NCI-H2107 (cell line): Measurements from ENCODE around the gene PEX5L.
"Not testable (repeated sequence)": the region's sequence is repeated elsewhere in the genome, so short reads cannot be mapped to it uniquely, and the experiment has no call there.

Experiments
- DNase-seq: peaks from one replicate; lab custom pipeline; 2025; lab: John Stamatoyannopoulos, UW

PEX5L gene

DNA sequence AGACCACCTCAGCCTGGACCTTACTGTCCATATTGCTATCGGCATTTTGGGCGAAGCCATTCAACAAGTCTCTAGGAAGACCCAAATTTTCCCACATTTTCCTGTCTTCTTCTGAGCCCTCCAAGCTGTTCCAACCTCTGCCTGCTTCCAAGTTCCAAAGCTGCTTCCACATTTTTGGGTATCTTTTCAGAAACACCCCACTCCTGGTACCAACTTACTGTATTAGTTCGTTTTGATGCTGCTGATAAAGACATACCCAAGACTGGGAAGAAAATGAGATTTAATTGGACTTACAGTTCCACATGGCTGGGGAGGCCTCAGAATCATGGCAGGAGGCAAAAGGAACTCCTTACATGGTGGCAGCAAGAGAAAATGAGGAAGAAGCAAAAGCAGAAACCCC lies 28.4 kb downstream of the PEX5L start:
- not testable (repeated sequence) for DNase-seq

DNA sequence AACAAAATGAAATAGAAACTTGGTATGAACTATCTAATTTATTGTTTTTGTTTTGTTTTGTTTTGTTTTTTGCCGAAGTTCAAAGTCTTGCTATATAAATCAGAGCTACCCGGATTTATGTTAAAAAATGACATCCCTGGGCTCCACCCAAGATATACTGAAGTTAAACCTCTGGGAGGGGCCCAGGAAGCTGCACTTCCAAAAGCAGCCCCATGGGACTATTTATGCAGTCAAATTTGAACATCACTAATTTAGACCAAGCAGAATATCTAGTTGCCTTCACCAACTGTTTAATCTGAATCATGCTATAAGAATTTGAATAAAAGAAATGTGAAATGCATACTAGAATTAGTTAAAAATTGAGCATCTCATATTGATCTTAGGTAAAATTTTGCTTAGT lies 32.2 kb downstream of the PEX5L start:
- DNase-seq, result no peak

DNA sequence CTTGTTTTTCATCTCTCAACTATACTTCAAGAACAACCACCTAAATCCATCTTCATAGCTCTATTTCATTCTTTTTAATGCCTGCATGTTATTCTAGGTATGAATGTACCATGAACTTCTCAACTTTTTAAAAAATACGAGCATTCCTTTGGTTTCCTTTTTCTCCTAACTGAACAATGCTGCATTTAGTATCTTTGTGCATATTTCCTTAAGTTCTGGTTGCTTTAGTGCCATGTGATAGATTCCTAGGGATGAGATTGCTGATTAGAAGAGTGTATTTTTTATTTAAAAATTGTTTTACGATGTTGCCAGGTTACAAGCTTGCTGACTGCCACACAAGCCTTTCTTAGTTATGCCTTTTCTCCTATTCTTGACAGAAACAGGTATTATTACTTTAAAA lies 34.7 kb downstream of the PEX5L start:
- DNase-seq, result no peak

DNA sequence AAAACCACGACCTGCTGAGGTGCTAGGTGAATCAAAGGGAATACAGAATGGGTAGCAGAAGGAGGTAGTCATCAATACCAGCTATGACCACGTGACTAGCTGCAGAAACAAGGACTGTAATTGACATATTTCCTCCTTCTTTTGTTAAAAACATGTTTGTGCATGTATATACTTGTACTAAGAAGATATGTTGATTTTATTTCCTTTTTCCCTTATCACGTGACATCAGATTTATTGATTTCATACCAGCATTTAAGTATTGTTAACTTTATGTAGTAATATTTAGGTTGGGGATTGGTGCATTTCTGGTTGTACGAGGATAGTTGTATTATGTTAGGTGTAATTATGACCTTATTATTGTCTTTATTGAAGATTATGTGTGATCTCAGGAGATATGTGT lies 36.2 kb downstream of the PEX5L start:
- DNase-seq, result no peak

DNA sequence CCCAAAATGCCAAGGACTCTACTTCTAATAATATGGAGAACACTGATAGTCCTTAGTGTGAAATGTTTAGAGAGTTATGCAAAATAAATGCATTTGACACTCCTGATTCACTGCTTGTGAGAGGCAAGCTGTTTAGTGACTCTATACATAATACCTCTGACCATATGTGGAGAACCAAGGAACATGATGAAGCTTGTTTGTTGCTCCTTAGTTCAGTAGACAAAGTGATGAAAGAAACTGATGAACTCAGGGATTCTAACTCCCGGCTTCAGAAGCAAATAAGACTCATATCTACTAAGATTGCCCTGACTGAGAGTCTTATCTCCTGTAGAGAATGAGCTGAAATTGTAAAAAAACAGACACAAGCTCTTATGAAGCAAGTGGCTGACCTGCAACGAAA lies 41.3 kb downstream of the PEX5L start:
- DNase-seq, result no peak

DNA sequence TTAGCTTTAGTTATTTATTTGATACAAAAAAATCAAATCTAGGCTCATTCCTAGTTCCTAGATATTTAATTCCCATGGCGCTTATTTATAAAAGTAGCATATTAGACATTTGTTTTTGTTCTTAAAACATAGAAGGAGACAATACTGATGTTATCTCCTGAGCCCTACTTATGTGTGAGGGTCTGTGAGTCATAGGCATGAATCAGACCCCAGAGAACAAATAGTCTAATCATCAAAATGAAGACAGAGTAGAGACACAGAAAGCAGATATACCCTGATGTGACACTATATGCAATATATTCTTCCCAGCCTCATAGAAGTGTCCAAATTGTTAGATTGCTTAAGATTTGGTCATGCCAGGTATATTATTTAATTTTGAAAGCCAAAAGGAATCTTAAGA lies 44.9 kb downstream of the PEX5L start:
- no peak for DNase-seq

DNA sequence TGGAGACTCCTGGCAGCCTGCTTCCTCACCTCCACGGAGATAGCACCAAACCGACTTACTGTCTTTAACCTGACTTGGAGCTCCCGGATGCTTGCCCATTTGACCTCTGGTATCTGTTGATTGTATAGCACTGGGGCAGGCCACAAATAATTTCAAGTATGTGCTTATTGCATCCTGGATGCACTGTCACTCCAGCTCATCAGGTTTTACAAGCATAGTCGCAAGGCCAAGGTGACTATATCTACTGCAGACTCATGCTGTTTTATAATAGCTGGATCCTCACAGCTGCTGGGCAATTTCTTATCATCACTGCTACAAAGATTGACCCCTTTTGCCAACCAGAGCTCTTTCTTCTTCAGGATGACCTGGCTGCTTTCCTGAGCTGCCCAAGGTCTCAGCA lies 45.6 kb downstream of the PEX5L start:
- DNase-seq, result no peak

DNA sequence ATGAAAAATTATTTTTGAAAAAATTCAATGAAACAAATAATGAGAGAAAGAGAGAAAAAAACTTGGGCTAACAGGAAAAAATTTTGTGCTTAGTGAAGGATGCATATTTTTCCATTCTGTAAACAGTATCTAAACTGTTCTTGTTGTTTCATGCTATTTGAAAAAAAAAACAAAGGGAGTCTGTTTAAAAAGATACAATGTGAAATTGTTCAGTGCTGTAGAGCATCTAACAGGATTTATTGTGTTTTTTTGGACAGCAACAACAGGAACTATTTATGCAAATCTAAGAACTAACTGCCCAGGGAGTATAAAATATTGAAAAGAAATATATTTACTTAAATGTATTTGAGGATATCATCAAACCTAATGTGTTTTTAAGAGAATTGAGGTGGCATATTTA lies 55.1 kb downstream of the PEX5L start:
- DNase-seq, result no peak

DNA sequence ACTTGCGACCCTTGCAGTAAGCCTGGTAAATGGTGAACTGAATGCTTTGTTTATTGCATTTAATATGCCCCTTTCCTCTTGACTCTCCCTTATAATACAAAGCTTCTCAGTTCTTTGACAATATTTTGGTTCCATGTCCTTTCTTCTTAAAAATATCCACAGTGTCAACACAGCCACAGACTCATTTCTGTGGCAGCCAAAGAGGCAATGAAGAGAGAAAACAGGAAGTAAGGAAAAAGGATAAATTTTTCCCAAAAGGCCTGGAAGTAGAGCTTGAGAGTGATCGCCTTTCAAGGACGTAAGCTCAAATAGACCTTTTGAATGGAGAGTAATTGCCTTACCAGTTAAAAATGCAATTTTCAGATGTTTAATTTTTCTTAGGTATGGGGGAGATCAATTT lies 59.4 kb downstream of the PEX5L start:
- no peak for DNase-seq

DNA sequence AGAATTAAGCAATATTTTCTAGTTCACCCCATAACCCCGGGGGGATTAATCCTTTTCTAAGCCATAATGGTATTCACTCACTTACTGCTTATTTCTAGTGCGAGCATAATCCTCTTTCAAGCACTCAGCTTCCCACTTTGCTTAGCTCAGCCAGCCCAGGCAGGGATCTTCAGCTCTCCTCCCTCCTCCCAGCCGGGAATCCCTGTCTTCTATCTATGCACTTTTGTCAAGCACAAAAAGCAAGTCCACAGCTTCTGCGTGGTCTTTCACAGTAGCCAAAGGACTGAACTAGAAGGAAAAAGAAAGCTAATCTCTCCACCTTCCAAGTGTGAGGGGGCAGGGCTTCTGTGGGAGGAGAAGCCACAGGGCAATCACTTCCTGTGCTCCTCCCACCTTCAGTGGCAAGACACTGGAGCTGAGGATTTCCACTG lies 62.8 kb downstream of the PEX5L start:
- no peak for DNase-seq

DNA sequence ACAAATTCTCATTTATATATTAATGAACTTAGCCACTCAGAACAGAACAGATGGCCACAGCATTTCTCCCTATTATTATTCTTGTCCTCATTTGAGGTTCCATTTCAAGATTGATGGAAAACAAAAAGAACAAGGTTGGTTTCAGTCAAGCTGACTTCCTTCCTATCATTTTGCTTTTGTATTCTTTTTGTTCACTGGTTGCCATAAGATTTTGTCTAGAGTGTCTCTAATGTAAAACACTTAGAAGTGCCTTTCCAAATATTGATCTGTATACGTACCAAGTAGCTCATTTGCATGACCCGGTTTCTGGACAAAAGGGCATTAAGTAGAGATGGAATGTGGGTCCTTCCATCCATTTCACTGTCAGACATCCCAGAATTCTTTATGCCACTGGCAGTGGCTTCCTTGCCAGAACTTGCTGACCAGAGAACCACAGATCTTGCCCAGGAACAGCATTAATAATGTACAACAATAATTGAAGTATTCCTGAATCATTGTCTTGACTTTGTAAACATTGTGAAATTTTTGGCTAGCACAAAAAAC lies 63.8 kb downstream of the PEX5L start:
- peak; percentile 30 for DNase-seq

DNA sequence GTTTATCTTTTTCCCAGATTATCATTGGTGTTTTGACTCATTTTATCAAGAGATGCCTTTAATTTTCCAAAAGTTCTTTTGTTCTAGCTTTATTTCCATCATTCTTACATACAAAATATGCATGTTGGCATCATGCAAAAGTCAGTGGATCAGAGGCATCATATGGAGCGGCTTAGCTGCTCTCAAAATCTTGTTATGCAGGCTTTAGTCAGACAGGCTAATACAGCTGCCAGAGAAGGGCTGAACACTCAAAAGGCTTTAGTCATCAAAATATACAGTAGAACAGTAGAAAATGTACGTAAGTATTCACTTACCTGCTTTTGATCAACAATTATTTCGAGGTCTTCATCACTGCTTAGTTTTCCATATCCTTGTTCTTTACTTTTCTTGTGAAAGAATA lies 65.5 kb downstream of the PEX5L start:
- DNase-seq, result no peak

DNA sequence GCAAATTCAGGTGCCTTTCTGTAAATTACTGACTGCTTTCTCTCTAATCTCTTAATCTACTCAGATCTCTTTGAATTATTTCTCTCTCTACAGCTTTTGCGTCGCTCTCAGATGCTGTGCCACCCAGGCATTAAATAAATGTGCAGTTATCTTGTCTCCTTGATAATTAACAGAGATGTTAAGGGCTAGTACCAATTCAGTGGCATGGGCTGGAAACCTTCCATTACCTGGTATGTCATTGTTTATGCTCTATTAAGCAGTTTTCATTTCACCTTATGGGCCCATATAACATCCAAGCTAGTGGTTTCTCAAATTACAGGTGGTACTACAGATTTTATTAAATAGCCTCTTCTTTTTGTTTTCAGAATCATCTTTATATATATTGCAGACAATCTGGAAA lies 66.0 kb downstream of the PEX5L start:
- DNase-seq, result no peak

DNA sequence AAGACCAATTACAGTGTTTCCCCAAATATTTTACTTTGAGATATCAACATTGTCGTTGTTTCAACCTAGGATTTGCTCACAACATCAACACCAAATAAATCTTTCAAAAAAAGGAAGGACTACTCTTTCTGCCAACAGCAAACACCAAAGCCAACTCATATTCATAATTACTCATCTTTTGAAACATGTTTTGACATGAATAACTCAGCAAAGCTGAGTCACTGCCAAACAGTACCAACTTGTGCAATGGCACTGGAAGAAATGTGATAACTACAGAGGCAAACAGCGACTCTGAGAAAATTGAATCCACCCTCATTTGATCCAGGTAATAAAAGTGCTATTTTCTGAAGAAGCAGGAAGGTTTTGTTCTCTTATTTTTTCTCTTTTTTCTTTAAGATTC lies 67.2 kb downstream of the PEX5L start:
- no peak for DNase-seq

DNA sequence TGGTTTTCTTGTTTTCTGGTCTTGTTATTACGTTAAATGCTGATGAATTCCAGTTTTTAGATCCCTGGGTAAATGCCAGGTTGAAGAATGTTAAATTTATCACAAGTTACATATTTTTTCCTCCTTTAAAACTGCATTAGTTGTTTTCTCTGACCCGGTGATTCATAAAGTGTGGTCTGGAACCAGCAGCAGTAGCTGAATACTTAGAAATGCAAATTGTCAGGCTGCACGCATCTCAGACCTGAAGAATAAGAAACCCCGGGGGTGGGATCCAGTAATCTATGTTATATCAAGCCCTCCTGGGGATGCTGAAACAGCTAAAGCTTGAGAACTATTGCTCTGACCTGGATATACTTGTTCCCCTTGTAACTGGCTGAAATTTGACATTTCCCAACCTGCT lies 69.1 kb downstream of the PEX5L start:
- no peak for DNase-seq

DNA sequence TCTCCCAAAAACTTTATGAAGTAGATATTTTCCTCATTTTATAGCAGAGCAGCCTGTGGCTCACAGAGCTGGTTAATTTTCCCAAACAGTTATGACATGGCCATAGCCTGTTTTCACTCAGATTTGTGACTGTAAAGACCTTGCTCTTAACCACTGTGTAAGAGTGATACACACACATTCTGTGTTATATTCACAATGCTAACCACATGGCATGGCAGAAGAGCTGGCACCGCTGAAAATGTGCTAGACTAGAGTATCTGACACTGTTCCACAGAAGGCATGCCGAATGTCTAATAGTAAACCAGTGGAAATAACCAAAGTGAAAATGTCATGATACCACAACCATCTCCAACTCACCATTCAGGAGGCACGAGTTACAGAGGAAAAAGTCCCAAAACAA lies 71.8 kb downstream of the PEX5L start:
- DNase-seq, result no peak

DNA sequence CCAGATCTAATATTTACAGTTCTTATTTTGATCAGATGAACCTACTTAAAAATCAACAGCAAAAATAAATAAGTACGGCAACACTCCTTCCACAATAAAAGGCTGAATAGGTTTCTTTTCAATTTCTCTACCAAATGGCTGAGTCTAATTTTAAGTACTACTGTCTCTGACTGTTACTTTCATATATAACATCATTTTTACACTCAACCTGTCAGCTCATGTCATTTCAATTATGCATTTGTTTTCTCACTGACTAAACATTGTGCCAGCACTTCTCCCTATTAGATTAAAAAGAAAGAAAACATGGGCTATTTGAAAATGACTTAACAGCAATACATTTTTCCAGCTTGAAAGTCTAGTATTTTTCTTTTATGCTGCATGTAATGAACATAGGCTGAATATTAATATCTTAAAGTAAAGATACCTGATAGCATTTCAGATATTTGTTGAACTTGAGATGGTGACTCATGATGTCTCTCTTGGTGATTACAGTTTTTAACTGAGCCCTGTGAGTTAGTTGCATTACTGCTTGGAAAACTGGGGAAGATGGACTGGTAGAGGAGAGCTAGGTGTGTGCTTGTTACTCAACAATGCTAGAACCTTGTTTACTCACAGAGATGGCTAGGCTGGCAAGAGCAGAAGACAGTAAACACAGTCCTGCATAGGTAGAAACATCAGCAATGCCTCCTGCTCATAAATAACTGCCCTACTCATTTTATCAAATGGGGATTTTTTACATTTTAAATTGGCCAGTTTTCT lies 73.9 kb downstream of the PEX5L start:
- peak; percentile 32 for DNase-seq

DNA sequence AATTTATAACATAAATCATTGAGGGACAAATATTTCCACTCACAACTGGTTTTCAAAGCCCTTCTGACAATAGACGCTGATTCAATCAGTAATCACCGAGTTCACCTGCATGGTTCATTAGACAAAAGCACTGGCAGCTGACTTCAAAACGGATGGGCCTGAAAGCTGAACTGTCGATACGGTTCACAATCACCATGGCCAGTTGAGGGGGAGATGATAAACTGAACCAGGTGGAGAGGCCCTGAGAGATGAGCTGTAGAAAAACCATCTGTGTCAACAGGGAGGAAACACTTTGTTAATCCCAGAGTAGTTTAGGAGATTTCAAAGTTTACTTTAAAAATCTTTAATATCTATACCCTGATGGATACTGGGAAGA lies 75.0 kb downstream of the PEX5L start:
- DNase-seq, result no peak

DNA sequence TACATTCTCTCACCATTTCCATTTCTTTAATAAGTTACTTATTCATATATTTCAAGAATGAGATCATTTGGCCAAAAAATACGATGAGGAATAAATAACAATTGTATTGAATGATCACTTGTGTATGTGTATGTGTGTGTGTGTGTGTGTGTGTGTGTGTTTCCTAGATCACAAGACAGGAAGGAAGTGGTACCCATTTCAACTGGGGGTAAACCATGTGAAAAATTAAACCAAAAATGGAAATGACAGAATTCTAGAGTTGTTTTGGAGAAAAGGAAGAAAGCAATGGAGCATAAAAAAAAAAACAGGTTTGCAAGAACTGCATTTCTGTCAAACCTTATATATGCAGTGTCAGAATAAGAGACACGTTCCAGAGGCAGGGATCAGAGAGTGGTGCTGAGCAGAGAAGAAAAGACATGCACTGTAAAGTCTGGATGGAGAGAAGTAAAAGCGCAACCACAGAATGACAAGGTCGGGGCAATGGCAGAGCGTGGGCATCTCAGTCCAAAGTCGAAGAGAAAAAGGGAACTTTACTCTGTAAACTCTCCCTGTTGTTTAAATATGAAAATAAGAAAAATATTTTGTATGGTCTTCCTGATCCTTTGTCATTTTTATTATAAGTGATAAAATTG lies 75.5 kb downstream of the PEX5L start:
- no peak for DNase-seq

DNA sequence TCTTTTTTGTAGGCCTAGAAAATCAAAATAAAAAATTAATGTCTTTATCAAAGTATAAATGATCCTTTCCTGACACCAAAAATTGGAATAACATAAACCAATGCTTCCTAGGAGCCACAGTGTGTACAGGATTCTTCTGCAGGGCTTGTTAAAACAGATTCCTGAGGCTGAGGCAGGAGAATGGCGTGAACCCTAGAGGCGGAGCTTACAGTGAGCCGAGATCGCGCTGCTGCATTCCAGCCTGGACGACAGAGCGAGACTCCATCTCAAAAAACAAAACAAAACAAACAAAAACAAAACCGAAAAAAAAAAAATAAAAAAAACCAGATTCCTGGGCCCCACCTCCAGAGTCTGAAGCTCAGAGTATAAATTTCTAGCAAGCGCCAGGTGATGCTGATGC lies 78.0 kb downstream of the PEX5L start:
- DNase-seq, result no peak

DNA sequence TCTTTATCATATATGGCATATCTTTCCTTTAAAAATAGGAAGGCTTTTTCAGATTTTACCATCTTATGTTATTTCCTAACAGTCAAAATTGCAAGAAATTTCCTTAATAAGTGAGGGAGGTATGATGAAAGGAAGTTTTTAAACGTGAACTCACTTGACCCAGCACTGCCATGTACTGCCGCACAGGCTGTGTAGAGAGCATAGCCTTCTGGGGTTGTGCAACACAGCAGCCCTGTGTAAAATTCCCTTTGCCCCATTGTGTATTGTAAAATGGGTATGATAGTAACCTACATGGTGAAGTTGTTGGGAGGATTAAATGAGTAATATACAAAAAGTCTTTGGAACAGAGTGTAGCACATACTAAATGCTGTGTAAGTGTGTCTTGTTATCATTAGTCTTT lies 78.6 kb downstream of the PEX5L start:
- no peak for DNase-seq

DNA sequence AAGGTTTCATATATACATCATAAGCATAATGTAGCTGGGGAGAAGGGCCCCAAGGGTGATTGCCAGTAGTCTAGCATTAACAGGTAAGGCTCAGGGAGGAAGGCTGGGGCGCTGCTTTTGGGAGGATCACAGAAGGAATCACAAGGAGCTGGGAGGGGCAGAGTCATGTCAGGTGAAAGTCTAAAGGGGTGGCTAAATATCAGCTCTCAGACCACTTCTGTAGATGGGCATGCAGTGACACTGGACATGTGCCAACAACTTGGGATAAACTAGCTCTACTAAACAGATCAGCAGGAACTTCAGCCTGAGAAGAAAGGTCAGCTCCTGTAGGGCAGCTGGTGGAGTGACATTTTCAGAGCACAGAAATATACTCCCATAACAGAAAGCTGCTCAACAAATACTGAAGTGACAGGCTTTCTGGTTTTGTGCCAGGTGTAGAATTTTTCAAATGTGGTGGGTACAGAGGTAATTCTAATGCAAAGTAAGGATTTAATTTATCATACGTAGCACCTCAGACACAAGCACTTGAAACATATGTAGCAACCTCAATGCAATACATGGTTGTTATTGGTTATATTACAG lies 79.4 kb downstream of the PEX5L start:
- peak; percentile 69 for DNase-seq

DNA sequence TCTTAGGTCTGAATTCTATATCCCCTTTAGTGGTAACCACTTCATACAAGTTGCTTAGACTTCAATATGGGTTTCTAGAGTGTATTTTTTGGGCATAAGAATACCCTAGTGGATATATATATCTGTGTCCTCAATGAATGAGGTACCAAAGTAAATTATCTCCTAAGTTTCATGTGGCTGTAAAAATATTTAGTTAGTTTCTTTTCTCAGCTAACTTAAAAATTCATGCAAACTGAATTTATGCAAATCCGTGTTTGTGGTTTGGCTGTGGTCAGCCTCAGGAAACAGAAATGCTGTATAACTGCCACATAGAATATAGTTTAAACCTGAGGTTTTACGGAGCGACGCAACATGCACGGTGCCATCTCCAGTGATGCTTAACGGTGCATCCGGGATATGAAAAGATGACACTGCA lies 80.3 kb downstream of the PEX5L start:
- no peak for DNase-seq
